HG03565 (cell line): ENCODE measurements around the gene ADAMTSL4.

Experiments
- ATAC-seq: cut with Tn5 transposase; IDR thresholded peaks from one replicate; pipeline ENCODE4 v1.9.1; 2021; ENCODE audit warnings: mild to moderate bottlenecking, moderate library complexity; ENCODE audit not compliant: unreplicated experiment

Gene ADAMTSL4

GRCh38 chr1:150548632-150549495, at the start of gene ADAMTSL4:
TSS of gene ADAMTSL4 (plus strand) at chr1:150549408. CDS start at chr1:150552289, 2,881 bp downstream.
- no peak for ATAC-seq

- no peak for ATAC-seq
Observed at GRCh38 chr1:150505431-150505830, 43.8 kb upstream of the ADAMTSL4 start.

- no peak for ATAC-seq
Observed at GRCh38 chr1:150507912-150508864, 41.0 kb upstream of the ADAMTSL4 start, which contains the start of gene ECM1. TSS of gene ECM1 (plus strand) at chr1:150508109. CDS start at chr1:150508210, 101 bp downstream.

- ATAC-seq, result no peak
Observed at GRCh38 chr1:150508982-150509381, 40.2 kb upstream of the ADAMTSL4 start.

GRCh38 chr1:150511551-150511950, 37.7 kb upstream of the ADAMTSL4 start:
- no peak for ATAC-seq

GRCh38 chr1:150511985-150512660, 37.1 kb upstream of the ADAMTSL4 start:
- no peak for ATAC-seq

GRCh38 chr1:150512846-150513245, 36.4 kb upstream of the ADAMTSL4 start:
- no peak for ATAC-seq

- no peak for ATAC-seq
Observed at GRCh38 chr1:150513351-150513791, 35.8 kb upstream of the ADAMTSL4 start.

GRCh38 chr1:150514260-150514659, 34.9 kb upstream of the ADAMTSL4 start:
- no peak for ATAC-seq

GRCh38 chr1:150514913-150515327, 34.3 kb upstream of the ADAMTSL4 start:
- no peak for ATAC-seq

- ATAC-seq, result peak; percentile 94
Observed at GRCh38 chr1:150515328-150516049, 33.7 kb upstream of the ADAMTSL4 start, which contains the start of gene FALEC. TSS of gene FALEC (plus strand) at chr1:150515752.

GRCh38 chr1:150516050-150516591, 33.1 kb upstream of the ADAMTSL4 start:
- ATAC-seq, result no peak

- ATAC-seq, result no peak
Observed at GRCh38 chr1:150516616-150517015, 32.6 kb upstream of the ADAMTSL4 start.

GRCh38 chr1:150521196-150521968, 27.8 kb upstream of the ADAMTSL4 start:
- ATAC-seq, result no peak

GRCh38 chr1:150525348-150525747, 23.9 kb upstream of the ADAMTSL4 start:
- ATAC-seq, result no peak

- no peak for ATAC-seq
Observed at GRCh38 chr1:150528196-150528595, 21.0 kb upstream of the ADAMTSL4 start.

GRCh38 chr1:150529017-150529416, 20.2 kb upstream of the ADAMTSL4 start:
- ATAC-seq, result no peak

GRCh38 chr1:150530491-150531159, 18.6 kb upstream of the ADAMTSL4 start:
- ATAC-seq, result no peak
